Heart right ventricle (tissue), 16 donors: ENCODE results near the gene NEAT1. TPM values are rescaled to one million over a fixed set of nuclear protein-coding genes. Genes with fewer than 3 reads are reported as not detected.

Source experiments
- ATAC-seq, 8 donors: fragments of 200-7000 bp; cut with Tn5 transposase; one replicate each; pipeline ENCODE4 v1.9.1; 2020; ENCODE audit warnings: mild to moderate bottlenecking in 8 of 8, moderate library complexity in 8 of 8, moderate number of reproducible peaks in 1 of 8
- DNase-seq, 2 donors: peaks; one replicate each; pipeline ENCODE4 v3.0.0-alpha.2; 2020
- H3K27ac ChIP-seq, 10 donors: fragments of 200-600 bp; sonication (generic) in 2 of 10; one replicate each; pipeline versions ENCODE4 v1.5.0 to v1.8.0; 2020 to 2022; ENCODE audit warnings: mild to moderate bottlenecking in 3 of 10
- H3K27me3 ChIP-seq, 7 donors: fragments of 200-600 bp; one replicate each; pipeline ENCODE4 v1.8.0; 2021 to 2022; ENCODE audit warnings: mild to moderate bottlenecking in 2 of 7
- H3K36me3 ChIP-seq, 9 donors: fragments of 200-600 bp; sonication (generic) in 1 of 9; one replicate each; pipeline versions ENCODE4 v1.5.0 to v1.8.0; 2020 to 2022; ENCODE audit warnings: mild to moderate bottlenecking in 2 of 9
- H3K4me1 ChIP-seq, 9 donors: fragments of 200-600 bp; sonication (generic) in 1 of 9; one replicate each; pipeline versions ENCODE4 v1.5.0 to v1.8.0; 2020 to 2022; ENCODE audit warnings: mild to moderate bottlenecking in 4 of 9
- H3K4me3 ChIP-seq, 10 donors: fragments of 200-600 bp; sonication (generic) in 2 of 10; one replicate each; pipeline versions ENCODE4 v1.5.0 to v1.8.0; 2020 to 2022; ENCODE audit warnings: mild to moderate bottlenecking in 7 of 10, moderate library complexity in 2 of 10
- H3K9me3 ChIP-seq, 11 donors: fragments of 200-600 bp in 10 of 11; sonication (generic) in 2 of 11; one replicate each; pipeline versions ENCODE4 v1.5.0 to v1.8.0; 2013 to 2022; ENCODE audit warnings: mild to moderate bottlenecking in 2 of 11, control low read depth in 1 of 11, moderate library complexity in 1 of 11
- whole genome bisulfite sequencing, 2 donors: extraction: QIAGEN DNeasy Blood & Tissue Kit; methylation state at CpG; one replicate each; pipeline ENCODE4 v1.1.7; 2013; ENCODE audit warnings: inconsistent platforms in 1 of 2; 5-methylcytosine and 5-hydroxymethylcytosine counted together
- intact Hi-C, 10 donors: fragments of 100-400 bp; cut with DNase I; formaldehyde crosslinking; loops; one replicate each; pipeline versions ENCODE4 v1.11.1 to v1.14.2; 2022
- polyA plus RNA-seq, 2 donors: library from polyadenylated mRNA; stranded (reverse); fragments of 200-250 nt; gene quantifications; one replicate each; pipeline ENCODE4 v1.2.3, GENCODE V29; 2013
- total RNA-seq, 10 donors: library from RNA; stranded (reverse); fragmentation: NEBNext Ultra II Directional in 3 of 10; extraction: Animal tissue kit (Norgen Biotek cat#: 25700) in 3 of 10; gene quantifications; one replicate each; pipeline versions ENCODE4 v1.2.1 to v1.2.4, GENCODE V29; 2021 to 2023
- TF ChIP-seq, protein P1 (sequence below), 9 donors: fragments of 200-600 bp; sonication (generic) in 2 of 9; IDR thresholded peaks; one replicate each; pipeline versions ENCODE4 v1.5.0 to v1.8.0; 2021 to 2022; ENCODE audit warnings: antibody characterized with exemption in 9 of 9, mild to moderate bottlenecking in 5 of 9, moderate library complexity in 1 of 9
- donor health status: Arrhythmogenic right ventricular cardiomyopathy.
- donor health status: ischemic (EF 13 %, LVEDD 7.1; RV severe dilation, severe dysfunction).
- donor health status: healthy with polysubstance abuse.
- donor health status: DM: no; HTN: yes; CAD: no.
- donor health status: DM: no; HTN: no; CAD: no.
- donor health status: ischemic (EF 25% LVEDD 6.9; RV normal size, moderate dysfunction).
- donor health status: ischemic (EF 25% LVEDD 5.7; RV mildly dilated, moderate dysfunction).
- donor health status: healthy.
- donor health status: DM: yes; HTN: yes; CAD: no.
- donor health status: Ischemic cardiomyopathy.
- donor health status: ischemic (EF 35%, LVEDD 5.7; RV mildly dilated, moderate dysfunction).
- donor health status: nonischemic (EF 11% LVEDD 7.7; RV severe dilation, severe dysfunction).
- donor health status: DM: yes; HTN: yes; CAD: no.
- donor health status: PGD.
- donor health status: ischemic (EF 29% LVEDD 5.4; RV normal size, mild dysfunction).
- donor health status: nonischemic (EF 23%, LVEDD 6.1; RV moderate dilation, normal function).

Gene NEAT1
- total and polyA plus RNA-seq, 12 donors = 103 to 1,899 (median 432) TPM

DNA sequence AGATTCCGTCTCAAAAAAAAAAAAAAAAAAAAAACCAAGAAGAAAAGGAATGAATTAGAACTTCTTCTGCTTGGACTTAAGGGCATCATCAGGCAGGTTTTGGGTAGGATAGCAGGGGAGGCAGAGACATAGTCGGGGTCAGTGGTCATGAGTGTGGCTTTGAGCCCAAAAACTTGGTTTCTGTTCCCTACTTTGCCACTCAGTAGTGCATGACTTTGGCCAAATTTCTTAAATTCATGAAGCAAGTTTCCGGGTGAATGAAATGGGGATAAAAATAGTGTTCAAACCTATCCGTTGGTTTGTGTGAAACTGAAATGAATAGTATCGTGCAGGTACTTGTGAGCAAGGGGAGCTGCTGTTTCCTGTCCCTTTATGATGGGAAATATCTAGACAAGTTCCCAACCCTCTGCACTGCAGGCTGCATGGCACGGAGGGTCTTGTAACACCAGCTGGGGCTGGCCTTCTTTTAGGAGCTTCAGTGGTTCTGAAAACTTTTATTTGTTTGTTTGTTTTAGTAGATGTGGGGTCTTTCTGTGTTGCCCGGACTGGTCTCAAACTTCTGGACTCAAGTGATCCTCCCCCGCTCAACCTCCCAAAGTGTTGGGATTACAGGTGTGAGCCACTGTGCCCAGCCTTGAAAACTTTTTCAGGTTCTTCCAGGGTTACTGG lies 18.4 kb downstream of the NEAT1 start:
- Histone ChIP-seq H3K4me3 (peak overlapping the region in 5 of 10 donors; percentile 0 to 30 (median 7)), H3K4me1 (peaks cover 22 to 100% (median 91%) of the 10 kb centered on the region in 9 donors), H3K27me3 (no peaks in the 10 kb centered on the region), H3K27ac (peak overlapping the region in 7 of 10 donors; percentile 11 to 70 (median 59)), H3K36me3 (peaks cover 0 to 99% (median 78%) of the 10 kb centered on the region in 9 donors), H3K9me3 (no peaks in the 10 kb centered on the region)
- ATAC-seq (no peak), DNase-seq (no peak)
- 48 to 54% methylated on average over 8 of the region's 8 CpGs for WGBS, 2 donors
- intact Hi-C loops = no loop called here
- TF ChIP-seq, protein P1, sequence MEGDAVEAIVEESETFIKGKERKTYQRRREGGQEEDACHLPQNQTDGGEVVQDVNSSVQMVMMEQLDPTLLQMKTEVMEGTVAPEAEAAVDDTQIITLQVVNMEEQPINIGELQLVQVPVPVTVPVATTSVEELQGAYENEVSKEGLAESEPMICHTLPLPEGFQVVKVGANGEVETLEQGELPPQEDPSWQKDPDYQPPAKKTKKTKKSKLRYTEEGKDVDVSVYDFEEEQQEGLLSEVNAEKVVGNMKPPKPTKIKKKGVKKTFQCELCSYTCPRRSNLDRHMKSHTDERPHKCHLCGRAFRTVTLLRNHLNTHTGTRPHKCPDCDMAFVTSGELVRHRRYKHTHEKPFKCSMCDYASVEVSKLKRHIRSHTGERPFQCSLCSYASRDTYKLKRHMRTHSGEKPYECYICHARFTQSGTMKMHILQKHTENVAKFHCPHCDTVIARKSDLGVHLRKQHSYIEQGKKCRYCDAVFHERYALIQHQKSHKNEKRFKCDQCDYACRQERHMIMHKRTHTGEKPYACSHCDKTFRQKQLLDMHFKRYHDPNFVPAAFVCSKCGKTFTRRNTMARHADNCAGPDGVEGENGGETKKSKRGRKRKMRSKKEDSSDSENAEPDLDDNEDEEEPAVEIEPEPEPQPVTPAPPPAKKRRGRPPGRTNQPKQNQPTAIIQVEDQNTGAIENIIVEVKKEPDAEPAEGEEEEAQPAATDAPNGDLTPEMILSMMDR (IDR thresholded peaks at IDR 0.05) = no peak

DNA sequence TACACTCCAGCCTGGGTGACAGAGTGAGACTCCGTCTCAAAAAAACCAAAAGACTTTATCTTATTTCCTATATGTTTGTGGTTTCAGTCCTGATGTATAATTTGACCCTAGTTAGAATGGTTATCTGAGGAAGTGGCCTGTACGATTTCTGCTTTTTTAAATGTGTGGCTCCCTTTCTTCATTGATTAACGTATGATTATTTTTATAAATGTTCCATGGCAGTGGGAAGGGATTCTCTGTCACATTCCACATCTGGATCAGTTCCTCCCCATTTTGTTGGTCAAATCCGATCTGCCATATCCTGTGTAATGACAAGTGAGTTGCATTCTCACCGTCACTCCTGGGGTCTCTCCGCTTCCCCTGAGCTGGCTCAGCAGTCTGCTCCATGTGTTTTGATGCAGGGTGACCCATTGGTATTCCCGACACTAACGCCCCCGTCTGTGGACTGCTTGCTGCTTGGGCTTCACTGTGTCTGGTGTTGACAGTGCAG lies 20.3 kb downstream of the NEAT1 start:
- intact Hi-C loops = no loop called here
- peak overlapping the region in 4 of 10 donors; percentile 0 to 16 (median 2) for H3K4me3 ChIP-seq
- peaks cover 22 to 84% (median 78%) of the 10 kb centered on the region in 9 donors for H3K4me1 ChIP-seq

DNA sequence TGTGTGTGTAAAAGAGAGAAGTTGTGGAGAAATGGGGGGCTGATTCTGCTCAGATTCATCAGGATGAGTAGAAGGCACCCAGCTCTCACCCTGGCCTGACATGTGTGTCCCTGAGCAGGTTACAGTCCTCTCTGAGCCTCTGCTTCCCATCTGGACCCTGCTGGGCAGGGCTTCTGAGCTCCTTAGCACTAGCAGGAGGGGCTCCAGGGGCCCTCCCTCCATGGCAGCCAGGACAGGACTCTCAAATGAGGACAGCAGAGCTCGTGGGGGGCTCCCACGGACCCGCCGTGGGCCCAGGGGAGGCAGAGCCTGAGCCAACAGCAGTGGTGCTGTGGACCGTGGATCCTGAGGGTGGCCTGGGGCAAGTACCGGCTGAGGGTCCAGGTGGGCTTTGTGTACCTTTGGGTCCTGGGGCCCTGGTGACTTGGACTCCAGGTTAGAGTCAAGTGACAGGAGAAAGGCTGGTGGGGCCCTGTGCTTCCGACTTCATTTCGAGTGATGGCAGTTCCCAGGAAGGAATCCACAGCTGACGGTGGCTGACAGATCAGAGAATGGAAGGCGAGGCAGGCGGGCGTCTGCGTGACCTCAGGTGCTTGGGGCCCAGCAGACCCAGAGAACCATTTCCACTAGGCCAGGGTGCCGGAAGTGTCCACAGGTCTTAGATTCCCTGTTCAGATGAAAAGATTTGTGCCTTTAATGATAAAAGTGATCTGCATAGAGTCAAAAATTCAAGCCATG lies 21.9 kb downstream of the NEAT1 start:
- Histone ChIP-seq H3K9me3 (no peaks in the 10 kb centered on the region), H3K27me3 (no peaks in the 10 kb centered on the region), H3K36me3 (peaks cover 0 to 78% (median 51%) of the 10 kb centered on the region in 9 donors), H3K4me1 (peaks cover 16 to 68% (median 62%) of the 10 kb centered on the region in 9 donors), H3K4me3 (no peak overlapping the region), H3K27ac (peak overlapping the region; percentile 34 to 68 (median 56))
- peak in 2 of 8 donors; percentile 0 for ATAC-seq
- WGBS, 2 donors = 71 to 76% methylated on average over 14 of the region's 14 CpGs
- no peak for DNase-seq
- intact Hi-C loops = no loop called here
- TF ChIP-seq, protein P1 (IDR thresholded peaks at IDR 0.05) = no peak

More for the DNA sequence above, 20.3 kb downstream of the NEAT1 start:
- ATAC-seq (no peak), DNase-seq (no peak)
- 46 to 53% methylated on average over 9 of the region's 9 CpGs for WGBS, 2 donors
- Histone ChIP-seq H3K27ac (peak overlapping the region in 9 of 10 donors; percentile 33 to 70 (median 59)), H3K27me3 (no peaks in the 10 kb centered on the region), H3K36me3 (peaks cover 0 to 94% (median 65%) of the 10 kb centered on the region in 9 donors), H3K9me3 (no peaks in the 10 kb centered on the region)
- TF ChIP-seq, protein P1 (IDR thresholded peaks at IDR 0.05) = no peak

DNA sequence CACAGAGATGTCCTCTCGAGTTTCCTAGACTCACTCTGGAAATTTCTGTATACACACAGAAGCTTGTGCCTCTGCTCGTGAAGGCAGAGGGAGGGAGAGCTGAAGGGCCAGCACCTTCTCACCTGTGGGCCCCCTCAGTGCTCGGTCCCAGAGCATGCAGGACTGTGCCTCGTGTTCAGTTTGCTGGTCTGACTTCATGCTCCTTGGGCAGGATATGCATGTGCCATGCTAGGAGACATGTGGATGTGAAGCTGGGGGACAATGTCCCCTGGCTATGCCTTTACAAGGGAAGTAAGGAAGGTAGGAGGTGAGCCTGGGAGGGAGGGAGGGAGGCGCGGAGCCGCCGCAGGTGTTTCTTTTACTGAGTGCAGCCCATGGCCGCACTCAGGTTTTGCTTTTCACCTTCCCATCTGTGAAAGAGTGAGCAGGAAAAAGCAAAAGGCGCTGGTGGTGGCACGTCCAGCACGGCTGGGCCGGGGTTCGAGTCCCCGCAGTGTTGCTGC lies 22.6 kb downstream of the NEAT1 start:
- peaks cover 13 to 61% (median 55%) of the 10 kb centered on the region in 9 donors for H3K4me1 ChIP-seq
- H3K27ac ChIP-seq = peak overlapping the region in 9 of 10 donors; percentile 39 to 68 (median 58)
- H3K9me3 ChIP-seq = no peaks in the 10 kb centered on the region
- ATAC-seq (no peak), DNase-seq (no peak)
- no peaks in the 10 kb centered on the region for H3K27me3 ChIP-seq
- H3K36me3 ChIP-seq = peaks cover 0 to 71% (median 46%) of the 10 kb centered on the region in 9 donors
- intact Hi-C loops = no loop called here
- TF ChIP-seq, protein P1 (IDR thresholded peaks at IDR 0.05) = no peak
- H3K4me3 ChIP-seq = no peak overlapping the region
- 81 to 88% methylated on average over 15 of the region's 15 CpGs for WGBS, 2 donors
